Measurements from ENCODE around the gene MMAB. TPM values are rescaled to one million over a fixed set of nuclear protein-coding genes. Genes with fewer than 3 reads are reported as not detected.

Gene MMAB
- total RNA-seq, 2 donors from 2014 or later, result 59.1 to 76.6 TPM

DNA sequence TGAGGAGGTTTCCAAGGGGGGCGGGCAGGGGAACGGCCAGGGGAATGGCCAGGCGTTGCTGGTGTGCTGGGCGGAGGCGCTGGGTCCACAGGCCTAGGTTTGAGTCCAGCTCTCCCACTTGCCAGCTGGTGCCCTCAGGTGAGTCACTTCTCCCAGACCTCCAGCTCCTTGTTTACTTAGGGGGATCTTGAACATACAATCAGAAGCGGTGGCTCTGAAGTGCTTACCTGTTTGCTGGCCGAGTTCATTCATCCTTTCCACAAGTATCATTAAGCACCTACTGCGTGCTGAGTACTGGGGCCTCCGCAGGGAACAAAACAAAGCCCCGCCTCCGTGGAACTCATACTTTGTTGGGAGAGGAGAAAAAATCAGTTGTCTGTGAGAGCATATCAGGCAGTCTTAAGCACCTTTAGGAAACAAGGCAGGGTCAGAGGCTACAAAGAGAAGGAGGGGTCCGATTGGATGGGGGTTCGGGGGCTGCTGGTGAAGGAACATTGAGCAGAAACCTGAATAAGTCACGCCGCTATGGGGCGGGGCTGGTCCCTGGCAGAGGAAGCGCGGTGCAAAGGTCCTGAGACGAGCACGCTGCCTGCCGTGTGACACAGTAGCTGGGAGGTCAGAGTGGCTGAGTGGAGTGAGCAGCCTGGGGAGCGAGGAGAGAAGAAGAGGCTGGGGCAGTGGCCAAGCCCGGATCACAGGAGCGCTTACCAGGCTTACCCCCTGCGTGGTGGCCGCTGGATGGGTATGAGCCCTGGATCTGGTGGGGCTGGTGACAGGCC is 15.3 kb upstream of the MMAB start:
- intact Hi-C loops (cut with DNase I), result no loop called here
- no peak overlapping the region for H3K27ac ChIP-seq
- no peaks in the 10 kb centered on the region for H3K9me3 ChIP-seq
- no peaks in the 10 kb centered on the region for H3K27me3 ChIP-seq
- no peak overlapping the region for H3K4me3 ChIP-seq
- no peak overlapping the region for H3K9ac ChIP-seq (ENCODE audit: low read depth in 2 of 2, low read length in 2 of 2)
- no peaks in the 10 kb centered on the region for H3K4me1 ChIP-seq
- peak; percentile 29 for DNase-seq
- H3K36me3 ChIP-seq, result no peaks in the 10 kb centered on the region
- TF ChIP-seq CTCF (IDR thresholded peaks at IDR 0.05), result no peak

GRCh38 chr12:109587921-109588320 is 14.6 kb upstream of the MMAB start:
- Histone ChIP-seq H3K4me3 (no peak overlapping the region), H3K27ac (no peak overlapping the region), H3K9me3 (no peaks in the 10 kb centered on the region), H3K27me3 (no peaks in the 10 kb centered on the region), H3K36me3 (no peaks in the 10 kb centered on the region), H3K4me1 (no peaks in the 10 kb centered on the region), H3K9ac (ENCODE audit: low read depth in 2 of 2, low read length in 2 of 2) (no peak overlapping the region)
- intact Hi-C loops (cut with DNase I), result no loop called here
- no peak for TF ChIP-seq CTCF (IDR thresholded peaks at IDR 0.05)
- DNase-seq, result no peak

GRCh38 chr12:109586385-109587296 is 13.3 kb upstream of the MMAB start:
- Histone ChIP-seq H3K9me3 (no peaks in the 10 kb centered on the region), H3K4me1 (no peaks in the 10 kb centered on the region), H3K27me3 (no peaks in the 10 kb centered on the region), H3K4me3 (no peak overlapping the region), H3K9ac (ENCODE audit: low read depth in 2 of 2, low read length in 2 of 2) (no peak overlapping the region), H3K27ac (no peak overlapping the region), H3K36me3 (no peaks in the 10 kb centered on the region)
- no peak for DNase-seq
- no peak for TF ChIP-seq CTCF (IDR thresholded peaks at IDR 0.05)
- intact Hi-C loops (cut with DNase I), result no loop called here

DNA sequence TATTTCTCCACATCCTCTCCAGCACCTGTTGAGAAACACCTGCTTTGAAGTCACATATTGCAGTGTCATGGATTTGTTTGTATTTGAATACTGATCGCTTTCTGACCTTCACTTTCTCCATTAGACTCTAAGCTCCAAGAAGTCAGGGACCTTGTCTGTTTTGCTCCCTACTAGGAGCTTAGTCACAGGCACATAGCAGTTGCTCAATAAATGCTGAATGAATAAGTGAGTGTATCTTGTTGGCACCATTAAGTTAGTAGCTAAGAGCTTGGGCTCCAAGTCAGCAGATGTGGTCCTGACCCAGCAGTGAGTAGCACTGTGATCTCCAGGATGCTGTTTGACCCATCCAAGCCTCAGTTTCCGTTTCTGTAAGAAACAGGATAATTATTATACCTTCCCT is 10.4 kb upstream of the MMAB start:
- TF ChIP-seq CTCF (IDR thresholded peaks at IDR 0.05), result no peak
- H3K4me1 ChIP-seq, result no peaks in the 10 kb centered on the region
- no peaks in the 10 kb centered on the region for H3K9me3 ChIP-seq
- no peak for DNase-seq
- intact Hi-C loops (cut with DNase I), result no loop called here
- H3K27me3 ChIP-seq, result no peaks in the 10 kb centered on the region
- H3K27ac ChIP-seq, result no peak overlapping the region
- H3K9ac ChIP-seq (ENCODE audit: low read depth in 2 of 2, low read length in 2 of 2), result no peak overlapping the region
- H3K4me3 ChIP-seq, result no peak overlapping the region
- peaks cover 6% of the 10 kb centered on the region for H3K36me3 ChIP-seq

- TF ChIP-seq CTCF (IDR thresholded peaks at IDR 0.05), result no peak
- intact Hi-C loops (cut with DNase I), result no loop called here
- Histone ChIP-seq H3K4me1 (no peaks in the 10 kb centered on the region), H3K9ac (ENCODE audit: low read depth in 2 of 2, low read length in 2 of 2) (no peak overlapping the region), H3K9me3 (no peaks in the 10 kb centered on the region), H3K27me3 (no peaks in the 10 kb centered on the region), H3K27ac (no peak overlapping the region), H3K36me3 (peaks cover 6% of the 10 kb centered on the region), H3K4me3 (no peak overlapping the region)
- DNase-seq, result no peak
Observed at GRCh38 chr12:109582636-109583035, 9.3 kb upstream of the MMAB start.
